HG02588 (cell line): ENCODE data around the gene PPP2R5A.
"Not testable (repeated sequence)": the region's sequence is repeated elsewhere in the genome, so short reads cannot be mapped to it uniquely, and the experiment has no call there.

Experiments used
- ATAC-seq: cut with Tn5 transposase; IDR thresholded peaks from one replicate; pipeline ENCODE4 v1.9.1; 2021; ENCODE audit warnings: mild to moderate bottlenecking, moderate library complexity; ENCODE audit not compliant: unreplicated experiment

The PPP2R5A gene

GRCh38 chr1:212267017-212267416 lies 18.2 kb upstream of the PPP2R5A start:
- no peak for ATAC-seq

GRCh38 chr1:212267460-212267859 lies 17.8 kb upstream of the PPP2R5A start:
- no peak for ATAC-seq

GRCh38 chr1:212269306-212269705 lies 15.9 kb upstream of the PPP2R5A start:
- ATAC-seq: no peak

GRCh38 chr1:212270564-212270963 lies 14.6 kb upstream of the PPP2R5A start:
- no peak for ATAC-seq

- no peak for ATAC-seq
Measured at GRCh38 chr1:212271234-212271633, 14.0 kb upstream of the PPP2R5A start.

- ATAC-seq: no peak
Measured at GRCh38 chr1:212271823-212272485, 13.3 kb upstream of the PPP2R5A start.

GRCh38 chr1:212281590-212281989 lies 3.6 kb upstream of the PPP2R5A start:
- no peak for ATAC-seq

GRCh38 chr1:212283741-212284140 lies 1.5 kb upstream of the PPP2R5A start:
- no peak for ATAC-seq

- no peak for ATAC-seq
Measured at GRCh38 chr1:212284332-212284743, 872 bp upstream of the PPP2R5A start.

- peak; percentile 17 for ATAC-seq
Measured at GRCh38 chr1:212285685-212286555, 710 bp downstream of the PPP2R5A start.

- ATAC-seq: no peak
Measured at GRCh38 chr1:212286556-212287131, 1.4 kb downstream of the PPP2R5A start.

- ATAC-seq: no peak
Measured at GRCh38 chr1:212287261-212287895, 2.2 kb downstream of the PPP2R5A start.

- not testable (repeated sequence) for ATAC-seq
Measured at GRCh38 chr1:212287995-212288394, 2.8 kb downstream of the PPP2R5A start.

- ATAC-seq: no peak
Measured at GRCh38 chr1:212288615-212289014, 3.4 kb downstream of the PPP2R5A start.

GRCh38 chr1:212289262-212290077 lies 4.3 kb downstream of the PPP2R5A start:
- ATAC-seq: no peak

GRCh38 chr1:212290608-212291007 lies 5.4 kb downstream of the PPP2R5A start:
- no peak for ATAC-seq

GRCh38 chr1:212291505-212292134 lies 6.4 kb downstream of the PPP2R5A start:
- no peak for ATAC-seq

- ATAC-seq: no peak
Measured at GRCh38 chr1:212292250-212293105, 7.3 kb downstream of the PPP2R5A start.

GRCh38 chr1:212293579-212293978 lies 8.4 kb downstream of the PPP2R5A start:
- no peak for ATAC-seq
